Keratinocyte (primary cell): Measurements from ENCODE around the gene ITFG1. TPM values are rescaled to one million over a fixed set of nuclear protein-coding genes. Genes with fewer than 3 reads are reported as not detected.

ENCODE experiments used
- DNase-seq: peaks from one replicate; pipeline ENCODE4 v3.0.0-alpha.2; 2011; ENCODE audit warnings: low read depth, missing footprints, low spot score
- FAIRE-seq: peaks from 2 replicates; lab custom pipeline; 2011; peaks lifted over from hg19 to GRCh38; lab: Jason Lieb, UNC
- H2AFZ ChIP-seq: 2 replicates; pipeline ENCODE4 v1.6.0; 2012; ENCODE audit warnings: low read length, control low read depth, inconsistent platforms; ENCODE audit not compliant: control insufficient read depth
- H3K27ac ChIP-seq: 2 replicates; pipeline ENCODE4 v1.5.1; 2011; ENCODE audit warnings: low read length; ENCODE audit not compliant: control insufficient read depth, insufficient read depth
- H3K27me3 ChIP-seq: 3 replicates; pipeline ENCODE4 v1.6.0; 2011; ENCODE audit warnings: low read length; ENCODE audit not compliant: control insufficient read depth, insufficient read depth; ENCODE audit errors: extremely low read depth
- H3K36me3 ChIP-seq, 2 experiments: 2 replicates in 1 of 2; 3 replicates in 1 of 2; pipeline ENCODE4 v1.5.1; 2011; ENCODE audit warnings: low read length in 2 of 2, mild to moderate bottlenecking in 1 of 2; ENCODE audit not compliant: control insufficient read depth in 2 of 2, insufficient read depth in 2 of 2; ENCODE audit errors: extremely low read depth in 1 of 2
- H3K4me1 ChIP-seq: 3 replicates; pipeline ENCODE4 v1.5.1; 2011; ENCODE audit warnings: low read length; ENCODE audit not compliant: control insufficient read depth, insufficient read depth; ENCODE audit errors: extremely low read depth
- H3K4me2 ChIP-seq: 3 replicates; pipeline ENCODE4 v1.6.0; 2011; ENCODE audit warnings: low read depth, low read length; ENCODE audit not compliant: control insufficient read depth, insufficient read depth; ENCODE audit errors: extremely low read depth
- H3K4me3 ChIP-seq, 3 experiments: fragments of 200-600 bp in 1 of 3; sonication (generic) in 1 of 3; 2 replicates in 2 of 3; 3 replicates in 1 of 3; pipeline ENCODE4 v1.5.1; 2011 to 2016; ENCODE audit warnings: low read length in 3 of 3, mild to moderate bottlenecking in 3 of 3, control low read depth in 2 of 3, inconsistent platforms in 1 of 3, low read depth in 1 of 3, mixed read lengths in 1 of 3, mixed run types in 1 of 3, moderate library complexity in 1 of 3; ENCODE audit not compliant: control insufficient read depth in 2 of 3, insufficient read depth in 2 of 3; ENCODE audit errors: extremely low read depth in 1 of 3
- H3K79me2 ChIP-seq: 2 replicates; pipeline ENCODE4 v1.6.0; 2012; ENCODE audit warnings: low read length; ENCODE audit not compliant: control insufficient read depth, insufficient read depth
- H3K9ac ChIP-seq: 3 replicates; pipeline ENCODE4 v1.6.0; 2011; ENCODE audit warnings: low read length; ENCODE audit not compliant: control insufficient read depth, insufficient read depth; ENCODE audit errors: extremely low read depth
- H3K9me1 ChIP-seq: 3 replicates; pipeline ENCODE4 v1.6.0; 2011; ENCODE audit warnings: low read length; ENCODE audit not compliant: control insufficient read depth, insufficient read depth; ENCODE audit errors: extremely low read depth
- H3K9me3 ChIP-seq: 2 replicates; pipeline ENCODE4 v1.5.1; 2012; ENCODE audit warnings: low read depth, low read length; ENCODE audit not compliant: control insufficient read depth
- H4K20me1 ChIP-seq: 3 replicates; pipeline ENCODE4 v1.6.0; 2011; ENCODE audit warnings: low read length; ENCODE audit not compliant: control insufficient read depth, insufficient read depth; ENCODE audit errors: extremely low read depth
- CTCF ChIP-seq, 3 experiments: IDR thresholded peaks in 1 of 3; conservative IDR thresholded peaks in 1 of 3; optimal IDR thresholded peaks in 1 of 3; 2 replicates in 2 of 3; 3 replicates in 1 of 3; pipeline versions ENCODE3 to v1.5.1; 2011; ENCODE audit warnings: low read length in 3 of 3, mild to moderate bottlenecking in 3 of 3, moderate library complexity in 2 of 3, control low read depth in 1 of 3, inconsistent platforms in 1 of 3; ENCODE audit not compliant: insufficient read depth in 2 of 3; ENCODE audit errors: extremely low read depth in 1 of 3
- EZH2 ChIP-seq: IDR thresholded peaks from one replicate; pipeline ENCODE4 v1.6.1; 2012; ENCODE audit warnings: inconsistent platforms, mild to moderate bottlenecking, low read length, moderate library complexity
- dilution Hi-C: fragments of 300-500 bp; cut with MboI; formaldehyde crosslinking; loops from one replicate; pipeline ENCODE4 v1.7.0; 2020; ENCODE audit warnings: low sequenced_read_pairs; ENCODE audit not compliant: extremely low pct_ligation_motif_present
- polyA plus RNA-seq, 5 experiments: library from polyadenylated mRNA; depleted of rRNA in 3 of 5; stranded (reverse) in 3 of 5; stranded (forward) in 1 of 5; unstranded in 1 of 5; fragments of >200 nt; gene quantifications; 1 replicate in 1 of 5; 2 replicates in 3 of 5; 3 replicates in 1 of 5; pipeline versions ENCODE4 v1.2.1 to v1.2.3, GENCODE V29; 2011 to 2012; ENCODE audit warnings: missing spikeins in 2 of 5, low read depth in 1 of 5, low replicate concordance in 1 of 5

ITFG1 gene
- polyA plus RNA-seq, 1 donor (not counting 4 experiments of a cell fraction or from before 2014, with no cell fraction given), result 83.8 TPM

DNA sequence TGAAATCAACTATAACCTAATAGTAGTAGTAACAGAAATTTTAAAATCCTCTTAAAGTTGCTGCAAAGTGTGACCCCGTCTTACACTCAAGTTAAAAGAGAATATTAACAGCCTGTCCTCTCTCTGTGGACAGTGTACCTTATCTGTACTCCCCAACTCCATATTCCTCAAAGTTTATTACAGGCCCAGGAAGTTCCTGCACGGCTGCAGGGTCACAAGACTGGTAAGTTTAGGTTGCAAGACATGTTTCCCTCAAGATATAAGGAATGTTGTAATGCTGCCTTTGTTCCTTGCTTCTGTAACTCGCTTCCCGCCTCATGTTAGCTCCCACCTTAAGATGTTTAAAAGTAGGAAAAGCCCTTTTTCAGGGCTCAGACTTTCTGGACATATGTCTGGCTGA is 72.2 kb downstream of the ITFG1 start:
- H3K79me2 ChIP-seq, result no peaks in the 10 kb centered on the region

DNA sequence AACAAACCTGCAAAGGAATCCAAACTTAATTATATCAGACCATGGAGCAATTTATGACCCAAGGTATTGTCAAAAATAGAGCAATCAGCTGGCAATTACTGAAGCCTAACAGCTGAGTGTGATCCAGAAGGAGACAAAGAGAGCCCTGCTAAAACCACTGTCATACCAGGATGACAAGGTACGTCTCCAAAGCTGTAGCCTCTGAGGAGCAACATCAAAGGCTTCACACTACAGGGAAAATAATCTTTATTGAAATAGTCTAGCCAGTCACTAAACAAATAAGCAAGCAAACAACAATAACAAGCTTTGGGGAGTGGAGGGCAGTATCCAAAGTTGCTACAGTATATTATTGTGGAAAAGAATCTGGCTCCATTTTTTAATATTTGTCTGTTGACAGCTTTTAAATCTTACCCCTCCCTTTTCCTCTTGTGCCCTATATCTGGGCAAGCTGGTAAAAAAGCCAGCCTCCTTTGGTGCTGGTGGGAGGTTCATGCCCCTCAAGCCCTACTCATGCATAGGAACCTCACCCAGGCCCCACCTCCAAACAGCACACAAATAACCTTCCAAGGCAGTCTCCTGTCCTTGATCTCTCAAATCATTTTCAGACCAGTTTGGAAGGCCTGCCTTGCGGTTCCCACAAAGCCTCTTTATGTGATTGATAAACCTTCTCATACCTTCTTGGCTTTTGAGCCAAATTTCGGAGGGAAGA is 73.7 kb downstream of the ITFG1 start:
- H3K4me1 ChIP-seq, result no peaks in the 10 kb centered on the region
- no peaks in the 10 kb centered on the region for H3K9me1 ChIP-seq
- dilution Hi-C loops, result no loop called here
- no peak overlapping the region for H3K4me2 ChIP-seq
- H3K27me3 ChIP-seq, result no peaks in the 10 kb centered on the region
- FAIRE-seq (no peak), DNase-seq (no peak)
- no peaks in the 10 kb centered on the region for H3K79me2 ChIP-seq
- no peak overlapping the region for H3K4me3 ChIP-seq
- no peak overlapping the region for H3K27ac ChIP-seq
- peaks cover 0 to 3% of the 10 kb centered on the region in 2 experiments for H3K36me3 ChIP-seq
- H2AFZ ChIP-seq, result no peak overlapping the region
- no peaks in the 10 kb centered on the region for H3K9me3 ChIP-seq
- peaks cover 2% of the 10 kb centered on the region for H4K20me1 ChIP-seq
- H3K9ac ChIP-seq, result no peak overlapping the region
- TF ChIP-seq EZH2, result no peak
- no peak for TF ChIP-seq CTCF (optimal IDR thresholded peaks at IDR 0.05 in 1 of 3, IDR thresholded peaks at IDR 0.05 in 1 of 3, conservative IDR thresholded peaks at IDR 0.05 in 1 of 3; ENCODE audit: extremely low read depth in 1 of 3, insufficient read depth in 2 of 3, low read length in 3 of 3)

More for the DNA sequence above, 72.2 kb downstream of the ITFG1 start:
- Histone ChIP-seq H3K9me1 (no peaks in the 10 kb centered on the region), H4K20me1 (peaks cover 2% of the 10 kb centered on the region), H3K4me2 (no peak overlapping the region), H3K4me3 (no peak overlapping the region), H3K27me3 (no peaks in the 10 kb centered on the region), H3K36me3 (peaks cover 0 to 3% of the 10 kb centered on the region in 2 experiments), H3K9ac (no peak overlapping the region), H3K27ac (no peak overlapping the region), H2AFZ (no peak overlapping the region), H3K4me1 (no peaks in the 10 kb centered on the region), H3K9me3 (no peaks in the 10 kb centered on the region)
- TF ChIP-seq CTCF (optimal IDR thresholded peaks at IDR 0.05 in 1 of 3, IDR thresholded peaks at IDR 0.05 in 1 of 3, conservative IDR thresholded peaks at IDR 0.05 in 1 of 3; ENCODE audit: extremely low read depth in 1 of 3, insufficient read depth in 2 of 3, low read length in 3 of 3) (no peak), EZH2 (no peak)
- FAIRE-seq (no peak), DNase-seq (no peak)
- dilution Hi-C loops, result no loop called here
